ENCODE results near the gene FAM117B.
"Not testable (repeated sequence)": the region's sequence is repeated elsewhere in the genome, so short reads cannot be mapped to it uniquely, and the experiment has no call there.

The FAM117B gene

DNA sequence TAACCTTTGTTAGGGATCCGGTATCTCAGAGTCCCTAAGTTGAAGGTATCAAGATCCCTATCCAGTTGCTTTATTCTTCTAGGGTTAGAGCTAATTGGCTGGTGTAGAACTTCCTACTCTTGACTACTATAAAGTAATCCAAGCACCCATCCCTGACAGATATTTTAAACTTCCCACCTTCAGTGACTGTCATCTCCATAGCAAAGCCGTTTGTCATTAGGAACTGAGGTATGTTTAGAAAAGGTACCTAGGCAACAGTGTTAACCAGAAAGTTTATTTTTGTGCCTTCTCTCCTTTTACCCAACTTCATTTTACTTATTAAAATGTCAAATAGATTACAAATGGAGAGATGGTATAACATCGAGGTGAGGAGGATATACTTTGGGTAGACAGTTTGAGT is 4.5 kb downstream of the FAM117B start:
- DNase-seq, result no peak

DNA sequence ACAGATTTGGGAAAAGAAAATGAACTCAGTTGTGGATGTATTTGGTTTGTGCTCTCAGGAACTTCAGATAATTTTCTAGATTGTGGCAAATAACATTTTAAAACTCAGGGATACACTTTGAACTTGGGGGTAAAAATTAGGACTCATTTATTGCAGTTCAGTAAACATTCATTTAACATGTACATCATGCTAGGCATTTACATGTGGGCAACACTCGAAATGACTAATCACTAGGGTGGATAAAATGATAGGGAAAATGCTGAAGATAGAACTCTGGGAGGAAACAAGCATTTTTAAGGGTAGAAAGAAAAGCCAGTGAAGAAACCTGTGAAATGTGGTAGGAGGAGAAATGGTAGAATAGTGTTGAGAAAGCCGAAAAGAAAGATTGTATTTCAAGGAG is 7.8 kb downstream of the FAM117B start:
- DNase-seq, result no peak

DNA sequence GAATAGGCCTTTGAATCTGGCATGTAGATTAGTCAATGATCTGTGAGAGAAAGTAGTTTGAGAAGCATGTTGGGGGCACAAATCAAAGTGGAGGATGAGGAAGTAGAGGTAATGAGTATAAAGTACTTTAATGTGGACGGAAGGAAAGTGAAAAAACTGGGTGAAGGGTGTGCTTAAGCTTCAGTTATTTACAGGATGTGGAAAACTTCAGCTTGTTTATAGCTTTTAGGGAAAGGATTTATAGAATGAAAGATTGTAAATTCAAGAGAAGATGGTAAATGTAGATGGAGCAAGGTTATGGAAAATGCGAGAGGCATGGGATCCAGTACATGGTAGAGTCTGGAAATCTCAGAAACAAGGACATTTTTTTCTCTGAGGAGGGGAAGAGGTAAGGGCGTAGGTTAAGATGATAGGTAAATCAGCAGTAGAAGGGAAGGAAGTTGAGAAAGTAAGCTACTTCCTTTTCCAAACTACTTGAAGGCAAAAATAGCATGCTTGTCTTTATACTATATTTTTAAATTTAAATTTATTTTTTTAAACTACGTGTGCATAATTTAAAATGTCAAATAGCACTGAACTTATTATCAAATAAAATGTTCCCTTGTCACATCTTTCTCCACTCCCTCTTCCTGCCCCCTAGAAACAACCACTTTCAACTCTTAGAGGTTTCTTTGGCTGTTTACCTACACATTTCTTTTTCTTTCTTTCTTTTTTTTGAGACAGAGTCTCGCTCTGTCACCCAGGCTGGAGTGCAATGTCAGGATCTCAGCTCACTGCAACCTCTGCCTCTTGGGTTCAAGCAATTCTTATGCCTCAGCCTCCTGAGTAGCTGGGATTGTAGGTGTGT is 8.5 kb downstream of the FAM117B start:
- DNase-seq, result no peak

DNA sequence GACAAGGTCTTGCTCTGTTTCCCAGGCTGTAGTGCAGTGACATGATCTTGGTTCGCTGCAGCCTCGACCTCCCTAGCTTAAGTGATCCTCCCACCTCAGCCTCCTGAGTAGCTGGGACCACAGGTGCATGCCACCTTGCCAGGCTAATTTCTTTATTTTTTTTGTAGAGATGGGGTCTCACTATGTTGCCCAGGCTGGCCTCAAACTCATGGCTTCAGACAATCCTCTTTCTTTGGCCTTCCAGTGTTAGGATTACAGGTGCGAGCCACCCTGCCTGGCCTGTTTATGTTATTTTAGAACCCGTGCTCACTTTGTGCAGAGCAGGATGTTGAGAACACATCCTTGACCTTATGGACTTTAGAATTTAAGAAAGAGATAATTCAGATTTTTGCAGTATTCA is 17.4 kb downstream of the FAM117B start:
- DNase-seq, result no peak

GRCh38 chr2:202653890-202654289 is 19.1 kb downstream of the FAM117B start:
- no peak for DNase-seq

DNA sequence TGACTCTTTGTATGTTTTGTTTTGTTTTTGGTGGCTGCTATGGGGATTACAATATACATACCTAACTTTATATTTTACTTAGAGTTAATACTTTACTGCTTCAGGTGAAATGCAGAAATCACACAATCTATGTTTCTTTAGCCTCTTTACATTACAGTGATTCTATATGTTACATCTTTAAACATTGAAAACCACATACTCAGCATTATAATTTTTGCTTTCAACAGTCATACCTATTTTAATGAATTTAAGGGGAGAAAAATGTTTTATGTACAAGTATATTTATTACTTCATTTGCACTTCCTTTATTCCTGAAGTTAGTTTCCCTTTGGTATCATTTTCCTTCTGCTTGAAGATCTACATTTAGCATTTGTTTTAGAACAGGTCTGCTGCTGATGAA is 23.1 kb downstream of the FAM117B start:
- no peak for DNase-seq

GRCh38 chr2:202660796-202661195 is 26.0 kb downstream of the FAM117B start:
- no peak for DNase-seq

DNA sequence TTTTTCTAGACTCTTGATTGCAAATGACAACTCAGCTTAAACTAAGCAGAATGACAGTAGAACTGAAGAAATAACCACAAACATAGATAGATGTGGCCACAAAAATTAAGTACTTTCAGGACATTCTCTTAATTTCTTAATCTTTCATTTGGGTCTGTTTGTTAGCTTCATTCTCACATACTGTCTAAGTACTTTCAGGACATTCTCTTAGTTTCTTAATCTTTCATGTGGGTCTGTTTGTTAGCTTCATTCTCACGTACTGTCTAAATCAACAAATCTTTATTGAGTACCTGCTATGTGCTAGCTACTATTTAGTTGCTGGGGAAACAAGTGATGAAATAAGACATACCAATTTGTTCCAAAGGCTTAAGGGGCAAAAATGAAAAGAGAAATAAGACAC is 35.1 kb downstream of the FAM117B start:
- DNase-seq, result no peak

DNA sequence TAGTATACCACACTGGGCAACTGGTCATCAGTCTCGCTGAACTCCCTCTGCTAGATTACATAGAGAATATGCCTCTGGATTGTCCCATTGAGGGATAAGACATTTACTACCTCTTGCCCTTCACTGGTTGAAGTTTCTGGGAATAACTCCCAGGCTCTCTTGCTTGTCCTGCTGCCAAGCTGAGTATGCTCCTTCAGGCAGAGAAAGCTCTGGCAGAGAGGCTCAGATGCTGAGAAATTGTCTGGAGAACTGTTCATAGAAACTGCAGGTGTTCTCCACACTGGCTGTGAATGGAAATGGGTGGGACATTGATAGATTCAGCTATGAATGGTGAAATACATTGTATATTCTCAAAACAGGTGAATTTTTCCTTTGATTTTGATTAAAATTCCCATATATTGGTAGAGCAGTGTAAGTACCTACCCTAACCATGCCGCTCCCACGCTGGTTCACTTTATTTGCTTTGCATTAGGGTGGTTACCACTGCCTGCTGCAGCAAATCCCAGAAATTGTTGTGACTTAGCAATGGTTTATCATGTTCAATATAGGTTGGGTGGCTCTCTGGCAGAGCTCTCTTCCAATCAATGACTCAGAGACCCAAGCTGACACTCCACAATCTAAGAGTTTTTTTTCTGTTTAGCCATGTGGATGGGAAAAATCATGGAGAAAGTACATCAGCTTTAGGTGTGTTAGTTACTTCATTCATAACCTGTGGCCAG is 36.7 kb downstream of the FAM117B start:
- no peak for DNase-seq

GRCh38 chr2:202675097-202675496 is 40.3 kb downstream of the FAM117B start:
- DNase-seq, result not testable (repeated sequence)

- no peak for DNase-seq
These were observed 45.2 kb downstream of the FAM117B start for GRCh38 chr2:202679980-202680379.

GRCh38 chr2:202680512-202680911 is 45.7 kb downstream of the FAM117B start:
- DNase-seq, result no peak

GRCh38 chr2:202681688-202682205 is 47.0 kb downstream of the FAM117B start:
- no peak for DNase-seq

- DNase-seq, result no peak
These were observed 47.5 kb downstream of the FAM117B start for GRCh38 chr2:202682274-202682673.

DNA sequence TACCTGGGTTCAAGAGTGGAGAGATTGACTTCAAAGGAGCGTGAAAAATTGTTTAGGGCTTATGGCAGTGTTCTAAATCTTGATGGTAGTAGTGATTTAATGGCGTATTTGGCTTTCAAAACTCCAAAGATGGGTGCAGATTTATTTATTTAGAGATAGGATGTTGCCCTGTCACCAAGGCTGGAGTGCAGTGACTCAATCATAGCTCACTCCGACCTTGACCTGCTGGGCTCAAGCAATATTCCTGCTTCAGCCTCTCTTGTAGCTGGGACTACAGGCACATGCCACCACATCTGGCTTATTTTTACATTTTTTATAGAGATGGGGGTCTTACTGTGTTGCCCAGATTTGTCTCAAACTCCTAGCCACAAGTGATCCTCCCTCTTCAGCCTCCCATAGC is 52.5 kb downstream of the FAM117B start:
- no peak for DNase-seq

- no peak for DNase-seq
These were observed 54.7 kb downstream of the FAM117B start for GRCh38 chr2:202689459-202689858.

GRCh38 chr2:202689898-202690297 is 55.1 kb downstream of the FAM117B start:
- DNase-seq, result no peak

GRCh38 chr2:202690321-202690900 is 55.6 kb downstream of the FAM117B start:
- DNase-seq, result no peak

DNA sequence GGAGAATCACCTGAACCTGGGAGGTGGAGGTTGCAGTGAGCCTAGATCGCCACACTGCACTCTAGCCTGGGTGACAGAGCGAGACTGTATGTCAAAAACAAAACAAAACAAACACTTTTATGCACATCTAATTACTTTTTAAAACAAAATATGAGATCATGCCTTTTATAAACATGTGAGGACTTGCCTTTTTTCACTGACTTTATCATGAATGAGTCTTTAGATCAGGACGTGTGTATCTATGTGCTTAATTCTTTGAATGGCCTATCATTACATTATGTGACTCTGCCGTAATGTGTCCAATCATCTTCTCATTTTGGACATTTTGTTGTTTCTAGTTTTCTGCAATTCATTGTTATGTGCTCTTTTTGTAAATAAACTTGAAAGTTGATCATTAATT is 58.7 kb downstream of the FAM117B start:
- DNase-seq, result no peak

DNA sequence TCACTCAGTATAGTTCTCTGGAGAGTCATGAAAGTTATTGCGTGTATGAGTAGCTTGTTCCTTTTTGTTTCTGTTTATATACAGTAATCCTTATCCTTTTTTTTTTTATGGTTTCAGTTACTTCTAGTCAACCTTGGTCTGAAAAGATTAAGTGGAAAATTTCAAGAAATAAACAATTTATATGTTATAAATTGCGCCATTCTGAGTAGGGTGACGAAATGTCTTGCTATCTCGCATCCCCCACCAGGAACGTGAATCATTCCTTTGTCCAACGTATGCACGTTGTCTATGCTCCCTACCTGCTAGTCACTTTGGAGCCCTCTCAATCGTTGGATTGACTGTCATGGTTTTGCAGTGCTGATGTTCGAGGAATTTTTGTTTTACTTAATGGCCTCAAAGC is 60.4 kb downstream of the FAM117B start:
- no peak for DNase-seq

GRCh38 chr2:202700075-202700901 is 65.5 kb downstream of the FAM117B start:
- DNase-seq, result no peak

DNA sequence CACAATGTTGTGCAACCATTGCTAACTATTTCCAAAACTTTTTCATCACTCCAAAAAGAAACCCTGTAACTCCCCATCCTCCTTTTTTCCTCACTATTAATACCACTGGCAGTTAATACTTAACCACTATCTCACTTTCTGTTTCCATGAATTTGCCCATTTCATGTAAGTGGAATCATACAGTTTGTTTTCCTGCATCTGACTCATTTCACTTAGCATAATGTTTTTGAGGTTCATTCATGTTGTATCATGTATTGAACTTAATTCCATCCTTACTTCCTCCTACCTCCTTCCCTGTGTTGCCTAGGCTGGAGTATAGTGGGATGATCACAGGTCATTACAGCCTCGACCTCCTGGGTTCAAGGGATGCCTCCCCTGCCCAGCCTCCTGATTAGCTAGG is 68.3 kb downstream of the FAM117B start:
- no peak for DNase-seq

- no peak for DNase-seq
These were observed 69.5 kb downstream of the FAM117B start for GRCh38 chr2:202704248-202704647.
